Cardiac muscle cell (in vitro differentiated cells and primary cell): ENCODE measurements around the gene CRIM1. TPM values are rescaled to one million over a fixed set of nuclear protein-coding genes. Genes with fewer than 3 reads are reported as not detected.

Experiments used
- DNase-seq, 2 donors: peaks; one replicate each; pipeline versions ENCODE4 v3.0.0 to v3.0.0-alpha.2; 2010 to 2017; ENCODE audit warnings: low read depth in 1 of 2, low spot score in 1 of 2
- H3K27ac ChIP-seq: fragments of 200-600 bp; sonication (generic); 2 replicates; pipeline ENCODE4 v1.5.1; 2016
- H3K27me3 ChIP-seq: fragments of 200-600 bp; sonication (generic); 2 replicates; pipeline ENCODE4 v1.6.0; 2016; ENCODE audit warnings: control low read depth
- H3K36me3 ChIP-seq: fragments of 200-600 bp; sonication (generic); 2 replicates; pipeline ENCODE4 v1.5.1; 2016; ENCODE audit warnings: control low read depth
- H3K4me1 ChIP-seq: fragments of 200-600 bp; sonication (generic); 2 replicates; pipeline ENCODE4 v1.8.1; 2017; ENCODE audit warnings: low read depth, mild to moderate bottlenecking, mixed run types
- H3K4me3 ChIP-seq: fragments of 200-600 bp; sonication (generic); 2 replicates; pipeline ENCODE4 v1.5.1; 2016; ENCODE audit warnings: mild to moderate bottlenecking
- H3K9me3 ChIP-seq: fragments of 200-600 bp; sonication (generic); 2 replicates; pipeline ENCODE4 v1.5.1; 2017; ENCODE audit warnings: low read depth, mild to moderate bottlenecking, control low read depth
- CTCF ChIP-seq: IDR thresholded peaks from 2 replicates; pipeline ENCODE4 v1.5.1; 2012; ENCODE audit warnings: low read depth, mild to moderate bottlenecking, low read length
- polyA plus RNA-seq: library from polyadenylated mRNA; unstranded; fragments of >200 nt; fragmentation: Nextera tagmentation; extraction: Ambion mirVana; gene quantifications from 2 replicates; pipeline ENCODE4 v1.2.1, GENCODE V29; 2016
- total RNA-seq: library from RNA; depleted of rRNA; stranded (reverse); fragments of >200 nt; gene quantifications from 2 replicates; pipeline ENCODE4 v1.2.3, GENCODE V29; 2016

The CRIM1 gene
- total and polyA plus RNA-seq, 2 experiments from 2014 or later, result 2.4 to 5.4 TPM

GRCh38 chr2:36354811-36355150 is 797 bp upstream of the CRIM1 start:
- Histone ChIP-seq H3K4me3 (peak overlapping the region; percentile 84), H3K27ac (no peak overlapping the region)
- no peak for TF ChIP-seq CTCF

GRCh38 chr2:36355890-36356297 is 316 bp downstream of the CRIM1 start:
- no peaks in the 10 kb centered on the region for H3K9me3 ChIP-seq
- DNase-seq, result no peak
- no peaks in the 10 kb centered on the region for H3K4me1 ChIP-seq
- no peaks in the 10 kb centered on the region for H3K36me3 ChIP-seq
- H3K27me3 ChIP-seq, result peaks cover 56% of the 10 kb centered on the region
- H3K27ac ChIP-seq, result no peak overlapping the region
- peak overlapping the region; percentile 84 for H3K4me3 ChIP-seq
- TF ChIP-seq CTCF, result no peak

More at GRCh38 chr2:36354811-36355150, 797 bp upstream of the CRIM1 start:
- H3K9me3 ChIP-seq, result no peaks in the 10 kb centered on the region
- no peak for DNase-seq
- H3K4me1 ChIP-seq, result no peaks in the 10 kb centered on the region
- H3K36me3 ChIP-seq, result no peaks in the 10 kb centered on the region
- H3K27me3 ChIP-seq, result peaks cover 47% of the 10 kb centered on the region

- no peak overlapping the region for H3K27ac ChIP-seq
- peak overlapping the region; percentile 84 for H3K4me3 ChIP-seq
- H3K27me3 ChIP-seq, result peaks cover 58% of the 10 kb centered on the region
- H3K36me3 ChIP-seq, result no peaks in the 10 kb centered on the region
- no peaks in the 10 kb centered on the region for H3K9me3 ChIP-seq
- no peaks in the 10 kb centered on the region for H3K4me1 ChIP-seq
- TF ChIP-seq CTCF, result no peak
- DNase-seq, result peak; percentile 62 to 78
These were observed 866 bp downstream of the CRIM1 start for GRCh38 chr2:36356298-36356989.

- Histone ChIP-seq H3K4me1 (no peaks in the 10 kb centered on the region), H3K36me3 (no peaks in the 10 kb centered on the region), H3K9me3 (no peaks in the 10 kb centered on the region), H3K27ac (no peak overlapping the region), H3K27me3 (peaks cover 61% of the 10 kb centered on the region), H3K4me3 (peak overlapping the region; percentile 84)
- peak; percentile 43 to 76 for DNase-seq
- TF ChIP-seq CTCF, result no peak
These were observed 1.6 kb downstream of the CRIM1 start for GRCh38 chr2:36356990-36357846.

- DNase-seq, result peak; percentile 61 to 75
- peaks cover 66% of the 10 kb centered on the region for H3K27me3 ChIP-seq
- no peaks in the 10 kb centered on the region for H3K9me3 ChIP-seq
- no peaks in the 10 kb centered on the region for H3K4me1 ChIP-seq
- peak overlapping the region; percentile 84 for H3K4me3 ChIP-seq
- H3K27ac ChIP-seq, result no peak overlapping the region
- H3K36me3 ChIP-seq, result no peaks in the 10 kb centered on the region
- TF ChIP-seq CTCF, result peak; percentile 56
These were observed 2.5 kb downstream of the CRIM1 start for GRCh38 chr2:36357847-36358659.
